Small intestine (tissue), 7 donors: ENCODE results near the gene INO80D. TPM values are rescaled to one million over a fixed set of nuclear protein-coding genes. Genes with fewer than 3 reads are reported as not detected.
"Not testable (repeated sequence)": the region's sequence is repeated elsewhere in the genome, so short reads cannot be mapped to it uniquely, and the experiment has no call there.

Experiments used
- DNase-seq, 2 donors: peaks; one replicate each; pipeline versions ENCODE4 v3.0.0 to v3.0.0-alpha.2; 2013
- FAIRE-seq: peaks from 2 replicates; lab custom pipeline; 2012; peaks lifted over from hg19 to GRCh38; lab: Jason Lieb, UNC
- H3K27ac ChIP-seq, 3 donors: one replicate each; pipeline ENCODE4 v1.5.1; 2013; ENCODE audit warnings: low read length in 2 of 3, mild to moderate bottlenecking in 2 of 3, control low read depth in 1 of 3, inconsistent platforms in 1 of 3, low read depth in 1 of 3, moderate library complexity in 1 of 3
- H3K27me3 ChIP-seq, 3 donors: one replicate each; pipeline ENCODE4 v1.6.1; 2013; ENCODE audit warnings: low read length in 3 of 3, inconsistent platforms in 1 of 3; ENCODE audit not compliant: control insufficient read depth in 3 of 3, insufficient read depth in 3 of 3
- H3K36me3 ChIP-seq, 3 donors: one replicate each; pipeline ENCODE4 v1.6.1; 2013; ENCODE audit warnings: low read length in 3 of 3, inconsistent platforms in 1 of 3, low read depth in 1 of 3, mild to moderate bottlenecking in 1 of 3, moderate library complexity in 1 of 3; ENCODE audit not compliant: control insufficient read depth in 3 of 3, insufficient read depth in 2 of 3
- H3K4me1 ChIP-seq, 3 donors: one replicate each; pipeline ENCODE4 v1.6.1; 2013; ENCODE audit warnings: low read length in 2 of 3, inconsistent platforms in 1 of 3, low read depth in 1 of 3, mild to moderate bottlenecking in 1 of 3, moderate library complexity in 1 of 3; ENCODE audit not compliant: control insufficient read depth in 3 of 3, insufficient read depth in 2 of 3
- H3K4me3 ChIP-seq, 3 donors: one replicate each; pipeline ENCODE4 v1.5.1; 2013; ENCODE audit warnings: low read length in 3 of 3, control low read depth in 1 of 3, inconsistent platforms in 1 of 3, low read depth in 1 of 3, mild to moderate bottlenecking in 1 of 3, moderate library complexity in 1 of 3
- H3K9me3 ChIP-seq, 2 donors: one replicate each; pipeline ENCODE4 v1.6.1; 2013; ENCODE audit warnings: low read depth in 1 of 2, low read length in 1 of 2; ENCODE audit not compliant: control insufficient read depth in 2 of 2, insufficient read depth in 1 of 2
- WGBS, 3 donors: extraction: QIAGEN DNeasy Blood & Tissue Kit; methylation state at CpG; one replicate each; pipeline ENCODE4 v1.1.7; 2013; 5-methylcytosine and 5-hydroxymethylcytosine counted together
- polyA plus RNA-seq, 4 donors: library from polyadenylated mRNA; stranded (reverse) in 3 of 4; unstranded in 1 of 4; fragments of 200-250 nt in 3 of 4; fragments of 120-200 nt in 1 of 4; gene quantifications; one replicate each; pipeline versions ENCODE4 v1.2.1 to v1.2.3, GENCODE V29; 2013
- donor health status: healthy with polysubstance abuse.
- donor health status: control.
- donor health status: control.
- donor health status: Bipolar disorder and iron deficiency.
- donor health status: healthy.

Gene INO80D
- polyA plus RNA-seq, 4 donors, result 1.6 to 11.6 (median 2.3) TPM

- 93 to 100% (median 95%) methylated on average over 1 of the region's 1 CpG for WGBS, 3 donors
- Histone ChIP-seq H3K36me3 (peaks cover 2 to 28% (median 7%) of the 10 kb centered on the region in 3 donors), H3K4me3 (no peak overlapping the region), H3K27me3 (no peaks in the 10 kb centered on the region), H3K27ac (no peak overlapping the region), H3K9me3 (no peaks in the 10 kb centered on the region), H3K4me1 (no peaks in the 10 kb centered on the region)
- FAIRE-seq (no peak), DNase-seq (no peak)
Measured at GRCh38 chr2:206063635-206064034, 22.3 kb downstream of the INO80D start.

- Histone ChIP-seq H3K36me3 (peaks cover 2 to 25% (median 7%) of the 10 kb centered on the region in 3 donors), H3K9me3 (no peaks in the 10 kb centered on the region), H3K27ac (no peak overlapping the region), H3K27me3 (no peaks in the 10 kb centered on the region), H3K4me3 (no peak overlapping the region), H3K4me1 (no peaks in the 10 kb centered on the region)
- DNase-seq (no peak), FAIRE-seq (no peak)
- 85 to 90% (median 90%) methylated on average over 7 of the region's 7 CpGs for WGBS, 3 donors
Measured at GRCh38 chr2:206062724-206063123, 23.2 kb downstream of the INO80D start.

GRCh38 chr2:206056286-206056685, 29.7 kb downstream of the INO80D start:
- no peak overlapping the region for H3K27ac ChIP-seq
- peaks cover 9 to 42% (median 12%) of the 10 kb centered on the region in 3 donors for H3K36me3 ChIP-seq
- WGBS, 3 donors, result 86 to 91% (median 88%) methylated on average over 8 of the region's 8 CpGs
- H3K9me3 ChIP-seq, result no peaks in the 10 kb centered on the region
- no peaks in the 10 kb centered on the region for H3K4me1 ChIP-seq
- FAIRE-seq (no peak), DNase-seq (no peak)
- H3K27me3 ChIP-seq, result no peaks in the 10 kb centered on the region
- H3K4me3 ChIP-seq, result no peak overlapping the region

- DNase-seq (no peak), FAIRE-seq (no peak)
- Histone ChIP-seq H3K9me3 (no peaks in the 10 kb centered on the region), H3K27me3 (no peaks in the 10 kb centered on the region), H3K4me3 (no peak overlapping the region), H3K4me1 (no peaks in the 10 kb centered on the region), H3K36me3 (peaks cover 9 to 34% (median 11%) of the 10 kb centered on the region in 3 donors), H3K27ac (no peak overlapping the region)
- 51 to 61% (median 54%) methylated on average over 3 of the region's 3 CpGs for WGBS, 3 donors
Measured at GRCh38 chr2:206054952-206055351, 31.0 kb downstream of the INO80D start.

- DNase-seq, result no peak
- 85 to 95% (median 90%) methylated on average over 6 of the region's 6 CpGs for WGBS, 3 donors
- FAIRE-seq, result no peak
Measured at GRCh38 chr2:206051912-206052311, 34.1 kb downstream of the INO80D start.

DNA sequence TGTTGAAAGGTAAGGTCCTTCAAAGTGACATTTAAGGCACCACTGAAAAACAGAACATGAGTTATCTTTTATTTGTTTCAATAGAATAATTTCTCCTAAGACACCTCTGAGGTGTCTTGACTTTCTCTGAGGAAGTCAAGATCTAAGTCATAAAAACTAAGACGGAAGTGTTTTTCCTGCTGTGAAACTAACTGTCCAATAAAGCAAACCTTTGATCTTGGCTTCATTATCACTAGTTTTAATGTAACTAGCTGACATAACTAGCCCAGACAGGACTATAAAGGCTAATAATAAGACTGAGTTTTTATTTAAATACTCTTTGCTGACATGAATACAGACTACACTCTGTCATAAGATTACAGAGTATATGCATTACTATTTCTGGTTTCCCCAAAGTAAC, 36.6 kb downstream of the INO80D start:
- WGBS, 3 donors, result 13 to 46% (median 35%) methylated on average over 1 of the region's 1 CpG
- no peaks in the 10 kb centered on the region for H3K27me3 ChIP-seq
- DNase-seq (peak; percentile 73 to 86), FAIRE-seq (peak; percentile 36)
- H3K4me3 ChIP-seq, result no peak overlapping the region
- H3K27ac ChIP-seq, result peak overlapping the region in 1 of 3 donors; percentile 49
- peaks cover 0 to 37% (median 2%) of the 10 kb centered on the region in 3 donors for H3K36me3 ChIP-seq
- H3K4me1 ChIP-seq, result peaks cover 0 to 2% (median 0%) of the 10 kb centered on the region in 3 donors
- H3K9me3 ChIP-seq, result no peaks in the 10 kb centered on the region

More at GRCh38 chr2:206051912-206052311, 34.1 kb downstream of the INO80D start:
- Histone ChIP-seq H3K27ac (no peak overlapping the region), H3K27me3 (no peaks in the 10 kb centered on the region), H3K4me3 (no peak overlapping the region), H3K9me3 (no peaks in the 10 kb centered on the region), H3K36me3 (peaks cover 6 to 37% (median 8%) of the 10 kb centered on the region in 3 donors), H3K4me1 (peaks cover 0 to 2% (median 0%) of the 10 kb centered on the region in 3 donors)

DNA sequence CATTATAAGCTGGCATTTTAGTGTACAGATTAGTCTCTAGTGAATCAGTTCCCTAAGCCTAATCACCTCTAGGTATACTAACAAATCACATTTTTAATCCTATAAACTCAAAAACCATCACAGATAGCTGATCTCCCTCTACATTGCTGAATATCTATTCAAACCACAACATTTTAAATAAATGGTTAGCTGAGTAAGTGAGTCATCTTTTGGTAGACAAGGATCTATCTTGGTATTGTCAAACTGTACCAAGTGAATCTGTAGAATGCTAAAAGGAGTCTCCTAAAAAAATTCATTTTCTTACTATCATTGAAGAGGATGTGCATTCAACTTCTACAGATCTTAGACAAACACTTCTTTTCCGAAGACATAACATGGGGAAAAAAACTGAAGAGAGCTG, 40.7 kb downstream of the INO80D start:
- 90 to 97% (median 94%) methylated on average over 1 of the region's 1 CpG for WGBS, 3 donors

GRCh38 chr2:206040525-206040924, 45.4 kb downstream of the INO80D start:
- WGBS, 3 donors, result 36 to 66% (median 48%) methylated on average over 5 of the region's 5 CpGs
- no peak for FAIRE-seq

More for the DNA sequence above, 40.7 kb downstream of the INO80D start:
- Histone ChIP-seq H3K4me1 (peaks cover 0 to 2% (median 0%) of the 10 kb centered on the region in 3 donors), H3K36me3 (peaks cover 2 to 41% (median 4%) of the 10 kb centered on the region in 3 donors), H3K4me3 (no peak overlapping the region), H3K27ac (no peak overlapping the region), H3K27me3 (no peaks in the 10 kb centered on the region), H3K9me3 (no peaks in the 10 kb centered on the region)
- FAIRE-seq (no peak), DNase-seq (no peak)

DNA sequence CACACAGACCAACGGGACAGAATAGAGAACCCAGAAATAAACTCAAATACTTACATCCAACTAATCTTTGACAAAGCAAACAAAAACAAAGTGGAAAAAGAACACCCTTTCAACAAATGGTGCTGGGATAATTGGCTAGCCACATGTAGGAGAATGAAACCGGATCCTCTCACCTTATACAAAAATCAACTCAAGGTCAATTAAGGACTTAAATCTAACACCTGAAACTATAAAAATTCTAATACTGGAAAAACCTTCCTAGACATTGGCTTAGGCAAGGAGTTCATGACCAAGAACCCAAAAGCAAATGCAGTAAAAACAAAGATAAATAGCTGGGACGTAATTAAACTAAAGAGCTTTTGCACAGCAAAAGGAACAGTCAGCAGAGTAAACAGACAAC, 50.6 kb downstream of the INO80D start:
- 90 to 94% (median 91%) methylated on average over 3 of the region's 3 CpGs for WGBS, 3 donors
- H3K27ac ChIP-seq, FAIRE-seq, H3K27me3 ChIP-seq, H3K4me3 ChIP-seq, H3K9me3 ChIP-seq, H3K4me1 ChIP-seq, DNase-seq: not testable (repeated sequence)
- H3K36me3 ChIP-seq, result peaks cover 0 to 26% (median 7%) of the 10 kb centered on the region in 3 donors

More at GRCh38 chr2:206040525-206040924, 45.4 kb downstream of the INO80D start:
- no peaks in the 10 kb centered on the region for H3K4me1 ChIP-seq
- H3K9me3 ChIP-seq, result no peaks in the 10 kb centered on the region
- DNase-seq, result peak; percentile 4 to 11
- H3K27me3 ChIP-seq, result no peaks in the 10 kb centered on the region
- peaks cover 2 to 33% (median 10%) of the 10 kb centered on the region in 3 donors for H3K36me3 ChIP-seq
- H3K27ac ChIP-seq, result no peak overlapping the region
- H3K4me3 ChIP-seq, result no peak overlapping the region
